Metanephros (tissue), 2 donors: ENCODE data around the gene C1QL2. TPM values are rescaled to one million over a fixed set of nuclear protein-coding genes. Genes with fewer than 3 reads are reported as not detected.

ENCODE experiments used
- small RNA-seq: library from RNA; depleted of rRNA; stranded (forward); fragments of <200 nt; gene quantifications from one replicate; pipeline ENCODE3, GENCODE V24; 2014; ENCODE audit warnings: low replicate concordance
- total RNA-seq: library from RNA; depleted of rRNA; stranded (reverse); fragments of >200 nt; gene quantifications from one replicate; pipeline ENCODE4 v1.2.3, GENCODE V29; 2014

The C1QL2 gene
- total RNA-seq = not detected

DNA sequence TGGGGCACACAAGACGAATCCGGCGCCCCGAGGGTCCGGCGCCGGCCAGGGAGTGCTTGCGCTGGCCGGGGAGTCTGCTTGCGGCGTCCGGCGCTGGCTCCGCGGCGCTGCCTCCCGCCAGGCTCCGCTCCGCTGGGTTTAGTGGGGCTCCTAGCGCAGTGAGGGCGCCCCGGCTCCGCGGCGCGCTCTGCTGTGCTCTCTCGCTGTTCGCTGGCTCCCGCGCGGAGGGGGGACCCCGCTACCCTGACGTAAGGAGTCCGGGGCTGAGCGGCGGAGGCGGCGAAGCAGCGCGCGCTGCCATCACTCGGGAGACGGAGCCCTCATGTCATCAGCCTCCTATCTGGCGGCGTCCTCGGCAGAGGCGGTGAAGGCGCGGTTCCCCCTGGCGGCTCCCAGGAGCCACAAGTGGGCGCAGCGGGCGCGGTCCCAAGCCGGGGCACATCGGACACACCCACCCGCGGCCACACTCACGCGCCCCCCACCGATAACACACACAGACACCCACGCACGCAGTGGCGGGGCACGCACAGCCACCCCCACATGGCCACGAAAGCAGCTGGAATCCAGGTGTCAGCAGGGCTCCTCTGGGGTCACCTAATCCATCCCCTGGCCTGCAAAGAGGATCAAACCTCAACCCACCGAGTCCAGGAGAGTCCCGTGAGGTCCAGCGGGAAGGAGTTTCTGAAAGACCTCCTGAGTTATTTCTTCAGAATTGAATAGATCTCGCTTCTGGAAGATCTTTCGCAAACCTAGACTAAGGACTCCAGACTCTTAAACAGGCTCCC, at the start of gene C1QL2:
Gene C1QL2, minus strand, starts transcription at position 189 of the 785 bp plus-strand sequence. CDS start 482 bp downstream, outside the sequence.

Small RNAs within 50 kb of the gene (small RNA-seq; reads per million reads assigned to genes)
- gene RN7SL468P = not detected

Other genes with a start within 250 kb of the C1QL2 start
- 1.3 TPM for gene MARCO, start 216.6 kb downstream of the C1QL2 start, total RNA-seq
- 9.1 TPM for gene STEAP3, start 65.1 kb upstream of the C1QL2 start, total RNA-seq
- 16.8 TPM for gene C2orf76, start 208.1 kb upstream of the C1QL2 start, total RNA-seq
- 125 TPM for gene DBI, start 208.2 kb upstream of the C1QL2 start, total RNA-seq